ENCODE results near the gene GFOD2.

Gene GFOD2

DNA sequence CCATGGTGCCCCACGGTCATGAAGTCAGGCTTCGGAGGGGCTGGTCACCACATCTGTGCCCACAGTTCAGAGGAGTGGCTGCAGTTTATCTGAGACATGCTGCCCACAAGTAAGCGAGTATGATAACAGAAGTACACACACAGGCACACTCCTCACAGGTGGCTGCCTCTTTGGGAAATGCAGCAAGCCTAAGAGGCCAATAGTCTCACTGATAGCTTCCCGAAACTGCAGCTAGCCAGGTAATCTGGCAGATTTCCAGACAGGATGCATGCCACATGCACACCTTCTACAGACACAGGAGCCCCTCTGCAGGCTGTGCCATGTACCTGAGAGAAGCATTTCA, 12.6 kb upstream of the GFOD2 start:
- DNase-seq (ENCODE audit: low read depth): no peak

DNA sequence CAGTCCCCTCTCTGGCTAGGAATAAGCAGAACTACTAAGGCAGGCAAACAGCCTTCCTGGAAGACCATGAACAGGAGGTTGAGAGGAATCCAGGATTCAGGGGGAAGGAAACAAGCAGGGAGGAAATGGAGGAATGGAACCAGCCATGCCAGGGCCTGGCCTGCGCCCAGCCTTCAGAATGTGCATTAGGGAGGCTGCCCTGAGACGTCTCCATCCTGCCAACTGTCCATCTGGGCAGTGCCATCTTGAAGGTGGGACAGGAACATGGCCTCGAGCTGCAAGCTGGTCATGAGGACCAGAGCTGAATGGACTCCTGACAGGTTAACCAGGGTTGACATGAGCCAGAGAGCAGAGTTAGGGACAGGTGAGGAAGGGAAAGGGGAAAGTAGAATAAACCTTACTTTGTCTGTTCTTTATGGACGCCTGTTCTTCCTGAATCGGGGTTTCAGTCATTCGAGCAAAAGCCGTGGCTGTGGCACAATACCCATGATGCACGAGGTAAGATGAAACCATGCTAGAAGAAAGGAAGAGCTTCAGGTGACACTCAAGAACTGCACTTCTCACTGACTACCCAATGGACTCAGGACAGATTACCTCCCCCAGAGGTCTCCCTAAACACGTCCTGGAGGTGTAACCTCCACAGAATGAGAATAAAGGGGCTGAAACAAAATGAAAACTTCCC, 12.1 kb upstream of the GFOD2 start:
- DNase-seq (ENCODE audit: low read depth): no peak

DNA sequence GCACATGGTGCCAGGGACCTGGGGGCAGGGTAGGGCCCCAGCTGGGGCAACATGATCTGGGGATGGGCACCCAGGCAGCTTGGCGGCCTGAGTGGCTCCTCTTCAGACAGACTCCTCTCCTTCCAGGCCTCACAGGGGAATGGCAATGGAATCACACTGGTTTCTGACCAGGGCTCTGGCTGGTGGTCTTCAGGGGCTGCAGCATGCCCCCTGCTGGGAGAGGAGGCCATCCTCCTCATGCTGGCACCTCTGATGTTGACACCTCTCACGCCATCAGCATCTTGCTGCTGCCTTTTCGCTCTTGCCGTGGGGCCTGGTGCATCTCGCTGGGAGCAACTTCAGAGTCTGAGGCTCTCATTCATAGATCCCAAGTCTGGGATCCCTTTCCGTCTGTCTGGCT, 11.2 kb upstream of the GFOD2 start:
- no peak for DNase-seq (ENCODE audit: low read depth)

GRCh38 chr16:67729636-67730248, 10.6 kb upstream of the GFOD2 start:
- no peak for DNase-seq (ENCODE audit: low read depth)

- no peak for DNase-seq (ENCODE audit: low read depth)
Observed at GRCh38 chr16:67727521-67728485, 8.7 kb upstream of the GFOD2 start.

- no peak for DNase-seq (ENCODE audit: low read depth)
Observed at GRCh38 chr16:67726106-67727034, 7.3 kb upstream of the GFOD2 start.

DNA sequence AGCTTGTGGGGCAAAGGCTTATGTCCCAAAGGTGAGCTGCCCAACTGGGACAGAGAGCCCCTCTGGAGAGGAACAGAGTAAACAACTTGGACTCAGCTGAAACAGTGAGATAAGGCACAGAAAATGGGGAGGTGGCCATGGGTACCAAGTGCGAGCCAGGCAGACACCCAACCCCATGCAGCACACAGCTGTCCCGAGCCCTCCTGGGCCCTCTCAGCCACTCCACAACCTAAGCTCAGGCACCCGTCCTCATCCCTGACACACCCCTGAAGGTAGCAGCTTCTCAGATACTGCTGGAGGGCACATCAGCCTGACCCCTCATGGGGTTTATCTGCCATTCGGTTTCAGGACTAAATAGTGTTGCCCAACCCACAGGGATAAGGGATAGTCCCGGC, 4.8 kb upstream of the GFOD2 start:
- DNase-seq (ENCODE audit: low read depth): no peak

GRCh38 chr16:67723151-67723910, 4.2 kb upstream of the GFOD2 start:
- DNase-seq (ENCODE audit: low read depth): no peak

DNA sequence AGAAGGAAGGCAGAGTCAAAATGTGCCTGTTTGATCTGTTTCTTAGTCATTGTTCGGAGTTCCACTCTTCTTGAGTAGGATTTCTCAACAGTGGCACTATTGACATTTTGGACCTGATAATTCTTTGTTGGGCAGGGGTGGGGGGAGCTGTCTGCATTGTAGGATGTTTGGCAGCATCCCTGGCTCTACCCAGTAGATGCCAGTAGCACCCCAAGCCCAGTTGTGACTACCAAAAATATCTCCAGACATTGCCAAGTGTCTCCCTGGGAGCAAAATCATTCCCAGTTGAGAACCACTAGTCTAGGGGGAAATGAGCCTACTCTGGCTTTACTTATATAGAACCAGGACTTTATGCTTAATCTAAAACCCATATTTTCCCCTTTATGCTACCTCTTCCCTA, 1.1 kb upstream of the GFOD2 start:
- DNase-seq (ENCODE audit: low read depth): no peak

DNA sequence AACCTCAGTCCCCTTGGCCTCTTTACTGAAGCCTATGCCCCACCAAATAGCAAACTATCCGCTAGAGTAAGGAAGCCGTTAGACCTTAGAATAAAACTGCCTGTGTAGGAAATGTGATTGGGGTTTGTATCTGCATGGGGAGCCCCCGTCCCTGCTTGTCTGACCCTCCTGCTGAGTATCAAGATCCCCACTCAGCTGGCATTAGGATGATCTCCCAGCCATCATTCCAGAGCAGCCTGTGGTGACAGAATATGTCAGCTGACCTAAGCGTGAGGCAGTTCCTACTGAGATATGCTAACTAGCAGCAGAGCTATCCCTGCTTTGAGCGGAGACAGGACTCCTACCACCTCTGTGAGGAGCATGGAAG, 645 bp upstream of the GFOD2 start:
- no peak for DNase-seq (ENCODE audit: low read depth)

GRCh38 chr16:67718668-67719047, 458 bp downstream of the GFOD2 start:
- no peak for DNase-seq (ENCODE audit: low read depth)

- no peak for DNase-seq (ENCODE audit: low read depth)
Observed at GRCh38 chr16:67716097-67716496, 3.0 kb downstream of the GFOD2 start.

GRCh38 chr16:67714522-67714921, 4.6 kb downstream of the GFOD2 start:
- no peak for DNase-seq (ENCODE audit: low read depth)

GRCh38 chr16:67713647-67714273, 5.4 kb downstream of the GFOD2 start:
- no peak for DNase-seq (ENCODE audit: low read depth)

DNA sequence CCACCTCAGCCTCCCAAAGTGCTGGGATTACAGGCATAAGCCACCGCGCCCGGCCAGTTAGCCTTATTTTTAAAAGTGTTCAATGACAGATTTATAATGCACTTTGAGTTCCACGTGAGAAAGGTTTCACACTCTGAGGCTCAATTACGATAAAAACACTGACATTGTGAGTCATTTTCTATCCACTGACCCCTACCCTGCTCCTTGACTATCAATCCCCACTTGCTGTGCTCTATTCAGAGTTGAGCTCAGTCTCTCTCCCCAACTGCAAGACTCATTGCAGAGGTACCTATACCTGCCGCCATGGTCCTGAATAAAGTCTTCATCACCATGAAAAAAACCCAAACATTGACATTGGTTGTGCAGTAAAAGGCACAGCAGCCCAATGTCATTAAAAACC, 8.5 kb downstream of the GFOD2 start:
- DNase-seq (ENCODE audit: low read depth): no peak

DNA sequence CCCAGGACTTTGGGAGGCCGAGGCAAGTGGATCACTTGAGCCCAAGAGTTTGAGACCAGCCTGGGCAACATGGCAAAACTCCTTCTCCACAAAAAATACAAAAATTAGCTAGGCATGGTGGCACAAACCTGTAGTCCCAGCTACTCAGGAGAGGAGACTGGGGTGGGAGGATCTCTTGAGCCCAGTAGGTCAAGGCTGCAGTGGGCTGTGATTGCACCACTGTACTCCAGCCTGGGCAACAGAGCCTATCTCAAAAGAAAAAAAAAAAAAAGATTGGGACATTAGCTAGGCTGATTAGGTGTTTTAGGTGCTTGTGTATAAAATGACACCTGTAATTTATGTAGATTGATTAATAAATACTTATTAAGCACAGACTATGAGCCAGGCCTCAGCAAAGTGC, 10.1 kb downstream of the GFOD2 start:
- no peak for DNase-seq (ENCODE audit: low read depth)

GRCh38 chr16:67708368-67708771, 10.7 kb downstream of the GFOD2 start:
- DNase-seq (ENCODE audit: low read depth): no peak

- no peak for DNase-seq (ENCODE audit: low read depth)
Observed at GRCh38 chr16:67707790-67708189, 11.3 kb downstream of the GFOD2 start.

DNA sequence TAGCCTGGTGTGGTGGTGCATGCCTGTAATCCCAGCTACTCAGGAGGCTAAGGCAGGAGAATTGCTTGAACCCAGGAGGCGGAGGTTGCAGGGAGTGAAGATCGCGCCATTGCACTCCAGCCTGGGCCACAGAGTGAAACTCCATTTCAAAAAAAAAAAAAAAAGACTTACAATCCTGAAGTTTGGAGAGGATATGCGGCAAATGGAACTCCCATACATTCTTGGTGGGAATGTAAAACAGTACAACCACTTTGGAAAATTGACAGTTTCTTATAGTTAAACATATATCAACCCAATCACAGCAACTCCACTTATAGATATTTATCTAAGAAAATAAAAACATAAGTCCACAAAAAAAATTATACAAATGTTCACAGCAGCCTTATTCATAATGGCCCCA, 11.9 kb downstream of the GFOD2 start:
- DNase-seq (ENCODE audit: low read depth): no peak

- no peak for DNase-seq (ENCODE audit: low read depth)
Observed at GRCh38 chr16:67704110-67704509, 15.0 kb downstream of the GFOD2 start.

- DNase-seq (ENCODE audit: low read depth): no peak
Observed at GRCh38 chr16:67703626-67704025, 15.5 kb downstream of the GFOD2 start.
